GM18951 (cell line): ENCODE results near the gene SMIM33.
"Not testable (repeated sequence)": the region's sequence is repeated elsewhere in the genome, so short reads cannot be mapped to it uniquely, and the experiment has no call there.

Experiments used
- POLR2A ChIP-seq: IDR thresholded peaks from 4 replicates; pipeline ENCODE4 v1.6.1; 2011; ENCODE audit warnings: mild to moderate bottlenecking; ENCODE audit not compliant: insufficient read length, insufficient read depth; ENCODE audit errors: extremely low read depth
- in situ Hi-C: fragments of 300-500 bp; cut with MboI; formaldehyde crosslinking; loops from one replicate; pipeline ENCODE4 v1.12.0; 2022; ENCODE audit warnings: low sequenced_read_pairs, mixed read lengths, inconsistent platforms; ENCODE audit not compliant: unreplicated experiment

Gene SMIM33

GRCh38 chr5:139482050-139482889 is 11.5 kb downstream of the SMIM33 start, which contains the start of gene STING1:
Gene STING1 (minus strand): TSS chr5:139482758. CDS start chr5:139481704, 1,054 bp downstream.
- in situ Hi-C loops: no loop called here
- TF ChIP-seq POLR2A: no peak

GRCh38 chr5:139482890-139483208 is 12.0 kb downstream of the SMIM33 start:
- in situ Hi-C loops: not testable (repeated sequence)

GRCh38 chr5:139486201-139486600 is 15.4 kb downstream of the SMIM33 start:
- TF ChIP-seq POLR2A: no peak
- in situ Hi-C loops: no loop called here

GRCh38 chr5:139488260-139488659 is 17.5 kb downstream of the SMIM33 start:
- no peak for TF ChIP-seq POLR2A
- in situ Hi-C loops: no loop called here

DNA sequence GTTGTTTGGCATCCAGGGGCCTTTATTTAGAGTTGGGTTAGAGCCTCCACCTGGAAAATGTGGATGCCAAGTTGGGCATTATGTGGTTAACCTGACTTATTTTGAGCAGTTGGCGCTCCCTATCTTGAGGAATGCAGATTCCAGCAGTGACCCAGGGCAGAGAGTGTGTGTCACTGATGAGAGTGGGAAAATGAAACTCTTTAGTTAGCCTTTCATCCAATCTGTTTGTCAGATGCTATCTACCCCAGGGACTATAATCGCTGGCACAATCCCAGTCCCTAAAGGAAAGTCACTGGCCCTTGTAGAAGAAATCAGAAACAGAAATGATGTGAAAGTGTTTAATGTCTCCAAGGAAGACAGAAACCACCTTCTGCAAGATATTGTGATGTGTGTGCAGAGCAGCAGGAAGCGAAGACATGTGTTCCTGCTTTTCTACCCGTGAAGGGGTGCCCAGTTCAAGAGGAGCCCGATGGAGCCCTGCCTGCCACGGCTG is 21.9 kb downstream of the SMIM33 start:
- in situ Hi-C loops: no loop called here
- TF ChIP-seq POLR2A: no peak

DNA sequence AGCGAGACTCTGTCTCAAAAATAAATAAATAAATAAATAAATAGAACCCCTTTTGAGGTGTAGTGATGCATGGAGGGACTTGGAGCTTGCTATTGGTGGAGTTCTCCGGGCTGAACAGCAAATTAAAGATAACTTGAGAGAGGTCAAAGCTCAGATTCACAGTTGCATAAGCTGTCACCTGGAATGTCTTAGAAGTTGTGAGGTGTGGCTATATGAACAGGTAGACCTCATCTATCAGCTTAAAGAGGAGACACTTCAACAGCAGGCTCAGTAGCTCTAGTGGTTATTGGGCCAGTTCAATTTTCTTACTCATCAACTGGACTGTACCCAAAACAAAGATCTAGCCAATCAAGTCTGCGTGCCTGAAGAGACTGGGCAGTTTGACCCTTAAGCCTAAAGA is 23.5 kb downstream of the SMIM33 start:
- no peak for TF ChIP-seq POLR2A
- in situ Hi-C loops: no loop called here

- TF ChIP-seq POLR2A: no peak
- in situ Hi-C loops: no loop called here
Measured at GRCh38 chr5:139494832-139495231, 24.0 kb downstream of the SMIM33 start.

- TF ChIP-seq POLR2A: no peak
- in situ Hi-C loops: no loop called here
Measured at GRCh38 chr5:139495638-139496435, 25.0 kb downstream of the SMIM33 start.

DNA sequence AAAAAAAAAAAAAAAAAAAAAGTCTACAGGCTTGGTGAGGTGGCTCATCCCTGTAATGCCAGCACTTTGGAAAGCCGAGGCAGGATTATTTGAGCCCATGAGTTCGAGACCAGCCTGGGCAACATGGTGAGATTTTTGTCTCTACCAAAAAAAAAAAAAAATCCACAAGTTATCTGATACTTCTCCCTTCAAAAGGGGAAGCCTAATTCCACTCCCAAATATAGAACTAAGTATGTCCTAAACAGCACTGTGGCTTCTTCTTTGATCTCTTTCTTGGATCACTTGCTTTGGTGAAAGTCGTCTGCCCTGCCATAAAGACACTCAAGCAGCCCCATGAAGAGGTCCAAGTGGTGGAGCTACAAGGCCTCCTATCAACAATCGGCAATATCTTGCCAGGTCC is 30.6 kb downstream of the SMIM33 start:
- TF ChIP-seq POLR2A: no peak
- in situ Hi-C loops: loop anchor here (5.0 kb wide), 1 partner anchor 74 kb away; no protein-coding TSS in a partner anchor

DNA sequence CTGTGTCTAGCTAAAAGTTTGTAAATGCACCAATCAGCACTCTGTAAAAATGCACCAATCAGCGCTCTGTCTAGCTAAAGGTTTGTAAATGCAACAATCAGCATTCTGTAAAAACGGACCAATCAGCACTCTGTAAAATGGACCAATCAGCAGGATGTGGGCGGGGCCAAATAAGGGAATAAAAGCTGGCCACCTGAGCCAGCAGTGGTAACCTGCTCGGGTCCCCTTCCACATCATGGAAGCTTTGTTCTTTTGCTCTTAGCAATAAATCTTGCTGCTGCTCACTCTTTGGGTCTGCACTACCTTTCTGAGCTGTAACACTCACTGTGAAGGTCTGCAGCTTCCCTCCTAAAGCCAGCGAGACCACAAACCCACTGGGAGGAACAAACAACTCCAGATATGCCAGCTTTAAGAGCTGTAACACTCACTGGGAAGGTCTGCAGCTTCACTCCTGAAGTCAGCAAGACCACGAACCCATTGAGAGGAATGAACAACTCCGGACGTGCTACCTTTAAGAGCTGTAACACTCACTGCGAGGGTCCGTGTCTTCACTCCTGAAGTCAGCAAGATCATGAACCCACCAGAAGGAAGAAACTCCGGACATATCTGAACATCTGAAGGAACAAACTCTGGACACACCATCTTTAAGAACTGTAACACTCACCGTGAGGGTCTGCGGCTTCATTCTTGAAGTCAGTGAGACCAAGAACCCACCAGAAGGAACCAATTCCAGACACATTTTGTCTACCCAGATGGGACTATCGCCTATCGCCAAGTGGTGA is 32.4 kb downstream of the SMIM33 start:
- in situ Hi-C loops: loop anchor here (5.0 kb wide), 1 partner anchor 76 kb away; no protein-coding TSS in a partner anchor

- in situ Hi-C loops: loop anchor here (5.0 kb wide), 1 partner anchor 77 kb away; no protein-coding TSS in a partner anchor
Measured at GRCh38 chr5:139503879-139504278, 33.1 kb downstream of the SMIM33 start.

DNA sequence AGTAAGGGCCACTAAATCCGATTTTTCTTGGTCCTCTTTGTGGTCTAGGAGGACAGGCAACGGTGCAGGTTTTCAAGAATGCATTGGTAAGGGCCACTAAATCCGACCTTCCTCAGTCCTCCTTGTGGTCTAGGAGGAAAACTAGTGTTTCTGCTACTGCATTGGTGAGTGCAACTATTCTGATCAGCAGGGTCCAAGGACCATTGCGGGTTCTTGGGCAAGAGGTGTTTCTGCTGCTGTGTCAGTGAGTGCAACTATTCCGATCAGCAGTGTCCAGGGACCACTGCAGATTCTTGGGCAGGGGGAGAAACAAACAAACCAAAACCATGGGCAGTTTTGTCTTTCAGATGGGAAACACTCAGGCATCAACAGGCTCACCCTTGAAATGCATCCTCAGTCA is 33.9 kb downstream of the SMIM33 start:
- in situ Hi-C loops: loop anchor here (5.0 kb wide), 1 partner anchor 77 kb away; no protein-coding TSS in a partner anchor

DNA sequence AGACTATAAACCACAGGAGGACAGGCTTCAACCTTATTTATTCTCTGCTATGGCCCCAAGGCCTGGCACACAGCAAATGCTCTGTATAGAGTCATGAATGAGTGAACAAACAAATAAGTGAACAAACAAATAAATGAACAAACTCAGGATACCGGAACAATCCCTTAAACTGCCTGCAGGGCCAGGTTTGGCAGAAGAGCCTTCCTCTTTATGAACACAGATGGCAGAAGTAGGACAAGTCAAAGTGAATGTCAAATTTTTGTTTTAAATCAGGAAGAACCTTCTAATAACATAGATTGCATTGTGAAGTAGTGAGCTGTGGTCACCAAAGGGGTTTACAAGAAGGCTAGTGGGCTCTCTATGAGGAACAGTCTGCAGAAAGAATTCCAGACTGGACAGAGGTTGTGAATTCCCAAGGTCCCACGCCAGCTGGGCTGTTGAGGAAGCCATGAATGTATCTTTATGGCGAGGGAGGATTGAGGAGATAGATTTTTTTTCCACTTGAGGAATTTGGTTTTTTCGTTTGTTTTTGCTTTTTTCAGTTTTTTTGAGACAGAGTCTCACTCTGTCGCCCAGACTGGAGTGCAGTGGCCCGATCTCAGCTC is 42.1 kb downstream of the SMIM33 start:
- in situ Hi-C loops: no loop called here
- no peak for TF ChIP-seq POLR2A

- in situ Hi-C loops: not testable (repeated sequence)
Measured at GRCh38 chr5:139513434-139513833, 42.6 kb downstream of the SMIM33 start.
